Measurements from ENCODE around the gene CALN1.

DNA sequence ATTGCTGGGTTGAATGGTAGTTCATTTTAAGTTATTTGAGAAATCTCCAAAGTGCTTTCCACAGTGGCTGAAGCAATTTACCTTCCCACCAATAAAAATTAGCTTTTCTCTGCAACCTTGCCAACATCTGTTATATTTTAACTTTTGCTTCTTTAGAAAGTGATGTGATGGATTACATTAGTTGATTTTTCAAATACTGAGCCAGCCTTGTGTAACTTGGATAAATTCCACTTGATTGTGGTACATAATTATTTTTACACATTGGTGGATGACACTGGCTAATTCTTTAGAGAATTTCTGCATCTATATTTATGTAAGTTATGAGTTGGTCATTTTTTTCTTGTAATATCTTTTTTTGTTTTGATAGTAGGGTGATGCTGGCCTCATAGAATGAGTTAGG, 646.1 kb downstream of the CALN1 start:
- TF ChIP-seq YY1 (IDR thresholded peaks at IDR 0.05; ENCODE audit: insufficient read depth, insufficient read length) (no peak), ZNF274 (IDR thresholded peaks at IDR 0.05; ENCODE audit: low read depth, low read length) (no peak), SUZ12 (IDR thresholded peaks at IDR 0.05; ENCODE audit: extremely low read depth, insufficient read depth, insufficient read length) (no peak)
